Measurements from ENCODE around the gene ENO3.
"Not testable (repeated sequence)": the region's sequence is repeated elsewhere in the genome, so short reads cannot be mapped to it uniquely, and the experiment has no call there.

Gene ENO3

GRCh38 chr17:4950746-4951204 is at the start of gene ENO3:
ENO3 (plus strand) TSS chr17:4951119; CDS start chr17:4951830, 711 bp downstream.
- peak; percentile 71 for DNase-seq

- no peak for DNase-seq
These were observed 49.1 kb upstream of the ENO3 start for GRCh38 chr17:4901648-4902344.

GRCh38 chr17:4902540-4902939 is 48.4 kb upstream of the ENO3 start:
- no peak for DNase-seq

- peak; percentile 86 for DNase-seq
These were observed 47.7 kb upstream of the ENO3 start, which contains the start of gene CHRNE for GRCh38 chr17:4903051-4903818. CHRNE (minus strand) TSS chr17:4903098; CDS start chr17:4903063, 35 bp downstream.

GRCh38 chr17:4906642-4907041 is 44.3 kb upstream of the ENO3 start:
- not testable (repeated sequence) for DNase-seq

GRCh38 chr17:4908301-4908700 is 42.6 kb upstream of the ENO3 start:
- DNase-seq: no peak

- DNase-seq: peak; percentile 78
These were observed 42.0 kb upstream of the ENO3 start for GRCh38 chr17:4908711-4909496.

- no peak for DNase-seq
These were observed 36.9 kb upstream of the ENO3 start for GRCh38 chr17:4913994-4914393.

- not testable (repeated sequence) for DNase-seq
These were observed 36.4 kb upstream of the ENO3 start for GRCh38 chr17:4914551-4914950.

GRCh38 chr17:4919511-4920047 is 31.3 kb upstream of the ENO3 start:
- no peak for DNase-seq

GRCh38 chr17:4920351-4921048 is 30.4 kb upstream of the ENO3 start:
- no peak for DNase-seq

GRCh38 chr17:4921320-4921719 is 29.6 kb upstream of the ENO3 start:
- no peak for DNase-seq

GRCh38 chr17:4926577-4927335 is 24.2 kb upstream of the ENO3 start:
- not testable (repeated sequence) for DNase-seq

GRCh38 chr17:4928881-4929280 is 22.0 kb upstream of the ENO3 start:
- no peak for DNase-seq

- no peak for DNase-seq
These were observed 19.0 kb upstream of the ENO3 start, which contains the start of gene GP1BA for GRCh38 chr17:4931963-4932362. GP1BA (plus strand) TSS chr17:4932277; CDS start chr17:4932605, 328 bp downstream.

GRCh38 chr17:4932756-4933155 is 18.2 kb upstream of the ENO3 start:
- no peak for DNase-seq

- no peak for DNase-seq
These were observed 17.3 kb upstream of the ENO3 start for GRCh38 chr17:4933646-4934045.

GRCh38 chr17:4934173-4934979 is 16.5 kb upstream of the ENO3 start:
- peak; percentile 67 for DNase-seq

- no peak for DNase-seq
These were observed 15.3 kb upstream of the ENO3 start for GRCh38 chr17:4935650-4936049.

- no peak for DNase-seq
These were observed 14.5 kb upstream of the ENO3 start for GRCh38 chr17:4936436-4936835.

- no peak for DNase-seq
These were observed 13.4 kb upstream of the ENO3 start for GRCh38 chr17:4937553-4937952.
